Forelimb muscle (tissue), 1 donor: Measurements from ENCODE around the gene PNPLA7. TPM values are rescaled to one million over a fixed set of nuclear protein-coding genes. Genes with fewer than 3 reads are reported as not detected.

Experiments
- DNase-seq: peaks from one replicate; pipeline ENCODE4 v3.0.0-alpha.2; 2013; ENCODE audit warnings: low read depth
- polyA plus RNA-seq: library from polyadenylated mRNA; unstranded; fragments of 120-200 nt; gene quantifications from one replicate; pipeline ENCODE4 v1.2.1, GENCODE V29; 2013; ENCODE audit not compliant: insufficient read length

Gene PNPLA7
- polyA plus RNA-seq, 1 donor: 3.6 TPM

DNA sequence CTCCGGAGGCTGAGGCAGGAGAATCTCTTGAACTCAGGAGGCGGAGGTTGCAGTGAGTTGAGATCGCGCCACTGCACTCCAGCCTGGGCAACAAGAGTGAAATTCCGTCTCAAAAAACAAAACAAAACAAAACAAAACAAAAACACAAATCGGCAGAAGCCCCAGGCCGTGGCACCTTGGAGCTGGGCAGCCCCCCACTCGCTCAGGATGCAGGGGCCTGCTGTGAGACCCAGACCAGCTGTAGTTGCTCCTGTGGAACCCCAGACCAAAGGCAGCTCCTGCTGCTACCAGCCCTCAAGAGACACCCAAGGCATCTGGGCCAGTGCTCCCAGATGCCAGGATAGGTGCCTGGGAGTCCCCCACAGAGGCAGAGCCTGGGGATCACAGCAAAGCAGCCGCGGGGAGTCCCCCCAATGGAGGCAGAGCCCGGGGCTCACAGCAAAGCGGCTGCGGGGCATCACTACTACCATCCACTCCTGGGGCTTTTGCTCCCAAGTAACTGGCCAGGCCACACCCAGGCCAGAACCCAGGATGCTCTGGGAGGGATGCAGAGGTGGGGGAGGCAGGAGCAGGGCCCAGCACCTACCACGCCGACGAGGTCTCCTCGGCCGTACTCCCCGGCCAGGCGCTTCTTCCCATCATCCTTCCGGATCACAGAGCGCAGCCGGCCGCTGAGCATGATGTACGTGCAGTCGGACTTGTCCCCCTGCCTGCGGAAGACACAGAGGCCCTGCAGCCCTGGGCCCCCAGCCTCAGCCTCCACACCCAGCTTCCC, 53.4 kb downstream of the PNPLA7 start:
- no peak for DNase-seq

DNA sequence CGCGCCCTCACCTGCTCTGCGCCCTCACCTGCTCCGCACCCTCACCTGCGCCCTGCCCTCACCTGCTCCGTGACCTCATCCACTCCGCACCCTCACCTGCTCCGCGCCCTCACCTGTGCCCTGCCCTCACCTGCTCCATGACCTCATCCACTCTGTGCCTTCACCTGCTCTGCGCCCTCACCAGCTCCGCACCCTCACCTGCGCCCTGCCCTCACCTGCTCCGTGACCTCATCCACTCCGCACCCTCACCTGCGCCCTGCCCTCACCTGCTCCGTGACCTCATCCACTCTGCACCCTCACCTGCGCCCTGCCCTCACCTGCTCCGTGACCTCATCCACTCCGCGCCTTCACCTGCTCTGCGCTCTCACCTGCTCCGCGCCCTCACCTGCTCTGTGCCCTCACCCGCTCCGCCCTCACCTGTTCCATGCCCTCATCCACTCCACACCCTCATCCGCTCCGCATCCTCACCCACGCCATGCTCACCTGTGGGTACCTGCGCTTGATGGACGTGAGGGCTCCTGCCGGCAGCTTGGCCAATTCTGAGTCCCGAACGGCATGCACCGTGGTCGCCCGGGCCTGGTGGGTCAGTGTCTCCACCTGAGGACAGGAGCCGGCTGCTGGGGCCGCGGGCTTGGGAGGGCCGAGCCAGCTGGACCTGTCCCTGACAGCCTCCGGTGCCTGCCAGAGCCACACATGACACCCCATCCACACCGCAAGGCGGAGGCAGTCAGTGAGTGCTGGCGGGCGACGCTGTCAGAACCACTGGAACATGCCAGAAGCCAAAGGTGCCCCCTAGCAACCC, 55.5 kb downstream of the PNPLA7 start:
- DNase-seq: no peak

DNA sequence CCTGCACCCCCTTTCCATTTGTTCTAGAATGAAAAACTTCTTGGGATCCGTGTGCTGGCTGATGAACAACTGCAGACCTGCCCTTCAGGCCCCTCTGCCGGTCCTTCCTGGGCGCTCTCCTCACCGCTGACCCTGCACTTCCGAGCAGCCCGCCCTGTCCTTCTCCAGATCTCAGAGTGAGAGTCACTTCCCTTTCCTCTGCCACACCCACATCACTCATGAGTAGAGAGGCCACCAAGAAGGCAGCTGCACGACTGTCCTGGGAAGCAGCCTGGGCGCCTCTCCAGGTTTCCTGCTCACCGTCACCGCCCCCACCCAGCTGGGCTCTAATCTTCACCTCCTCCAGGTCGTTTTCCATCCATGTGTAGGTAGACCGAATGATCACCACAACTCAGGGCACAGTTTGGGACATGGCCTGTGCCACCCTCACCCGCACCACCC, 56.1 kb downstream of the PNPLA7 start:
- DNase-seq: no peak

DNA sequence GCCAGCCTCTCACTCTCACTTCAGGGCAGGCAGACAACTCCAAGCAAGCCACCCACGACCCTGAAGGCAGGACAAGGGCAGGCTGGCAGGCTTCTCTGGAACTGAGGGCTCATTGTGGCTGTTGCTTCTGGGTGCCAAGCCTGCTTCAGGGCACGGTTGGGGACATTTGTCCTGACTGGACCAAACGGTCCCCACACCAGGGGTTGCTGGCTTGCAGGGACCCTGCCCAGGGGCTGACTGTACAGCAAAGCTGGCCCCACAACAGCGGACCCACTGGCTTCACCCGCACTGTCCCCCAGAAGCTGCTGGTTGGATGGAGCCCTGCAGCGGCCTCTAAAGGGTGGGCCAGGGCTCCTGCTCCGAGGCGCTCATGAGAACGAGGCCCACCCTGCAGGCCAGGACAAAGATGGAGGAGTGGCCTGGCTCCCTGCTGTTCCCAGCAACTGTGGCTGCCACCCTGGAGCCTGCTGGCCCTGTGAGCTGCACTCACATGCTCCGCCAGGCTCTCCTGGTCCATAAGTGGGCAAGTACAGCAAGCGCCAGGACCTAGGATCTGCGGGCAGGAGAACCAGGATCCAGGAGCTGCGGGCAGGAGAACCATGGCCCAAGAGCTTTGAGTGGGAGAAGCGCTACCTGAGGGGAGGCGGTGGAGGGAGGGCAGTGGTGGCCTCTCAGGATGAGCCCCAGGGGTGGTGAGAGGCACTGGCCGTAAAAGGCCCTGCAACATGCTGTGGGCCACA, 56.7 kb downstream of the PNPLA7 start:
- no peak for DNase-seq

DNA sequence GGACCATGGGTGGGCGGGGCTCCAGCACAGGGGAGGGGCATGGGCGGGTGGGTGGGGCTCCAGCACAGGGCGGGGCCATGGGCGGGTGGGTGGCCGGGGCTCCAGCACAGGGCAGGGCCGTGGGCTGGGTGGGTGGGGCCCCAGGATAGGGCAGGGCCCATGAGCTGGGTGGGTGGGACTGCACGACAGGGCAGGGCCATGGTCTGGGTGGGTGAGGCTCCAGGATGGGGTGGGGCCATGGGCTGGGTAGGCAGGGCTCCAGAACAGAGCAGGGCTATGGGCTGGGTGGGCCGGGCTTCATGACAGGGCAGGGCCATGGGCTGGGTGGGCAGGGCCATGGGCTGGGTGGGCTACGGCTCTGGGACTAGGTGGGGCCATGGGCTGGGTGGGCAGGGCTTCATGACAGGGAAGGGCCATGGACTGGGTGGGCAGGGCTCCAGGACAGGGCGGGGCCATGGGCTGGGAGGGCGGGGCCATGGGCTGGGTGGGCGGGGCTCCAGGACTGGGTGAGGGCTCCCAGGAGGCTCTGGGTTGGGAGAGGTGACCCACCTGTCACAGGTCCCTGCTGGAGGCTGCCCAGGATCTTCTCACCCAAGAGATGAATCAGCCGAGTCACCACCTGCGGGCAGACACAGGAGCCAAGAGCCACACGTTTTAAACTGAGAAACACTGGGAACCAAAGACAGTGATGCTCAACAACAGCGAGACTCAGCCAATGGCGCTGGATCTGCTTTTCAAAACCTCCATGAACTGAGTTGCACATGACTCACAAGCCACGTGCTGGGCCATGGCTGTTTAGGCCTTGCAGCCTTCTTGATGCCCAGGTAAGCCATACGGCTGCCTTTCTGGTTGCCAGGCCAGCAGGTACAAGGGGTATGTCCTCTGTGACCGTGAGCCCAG, 57.5 kb downstream of the PNPLA7 start:
- DNase-seq: no peak

DNA sequence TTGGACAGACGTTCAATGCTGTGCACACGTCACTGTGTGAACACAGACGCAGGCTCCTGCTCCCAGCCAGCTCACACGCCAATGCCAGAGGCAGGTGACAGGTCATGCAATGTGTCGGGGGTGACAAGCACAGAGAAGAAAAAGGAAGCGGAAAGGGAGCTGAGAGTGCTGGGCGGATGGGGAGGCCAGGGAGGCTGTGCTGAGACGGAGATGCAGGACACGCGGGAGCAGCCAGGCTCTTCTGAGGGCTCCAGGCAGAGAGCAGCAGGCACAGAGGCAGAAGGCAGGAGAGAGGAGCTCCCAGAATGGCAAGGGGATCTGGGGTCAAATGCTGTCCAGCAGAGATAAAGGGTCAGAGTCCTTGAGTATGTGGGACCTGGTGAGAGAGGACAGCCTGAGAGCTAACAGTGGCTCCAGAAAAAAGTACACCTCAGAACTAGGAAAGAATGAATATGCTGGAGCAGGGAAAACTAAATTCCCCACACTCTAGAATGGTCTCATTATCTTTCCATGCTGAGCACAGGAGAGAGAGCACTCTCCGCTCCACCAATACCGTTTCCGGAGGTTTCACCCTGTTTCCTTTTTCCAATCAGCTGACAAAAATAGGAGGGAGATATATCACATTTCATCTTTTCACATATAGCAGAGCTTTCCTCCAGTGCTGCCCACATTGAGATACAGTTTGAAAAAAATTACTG, 58.3 kb downstream of the PNPLA7 start:
- DNase-seq: no peak

DNA sequence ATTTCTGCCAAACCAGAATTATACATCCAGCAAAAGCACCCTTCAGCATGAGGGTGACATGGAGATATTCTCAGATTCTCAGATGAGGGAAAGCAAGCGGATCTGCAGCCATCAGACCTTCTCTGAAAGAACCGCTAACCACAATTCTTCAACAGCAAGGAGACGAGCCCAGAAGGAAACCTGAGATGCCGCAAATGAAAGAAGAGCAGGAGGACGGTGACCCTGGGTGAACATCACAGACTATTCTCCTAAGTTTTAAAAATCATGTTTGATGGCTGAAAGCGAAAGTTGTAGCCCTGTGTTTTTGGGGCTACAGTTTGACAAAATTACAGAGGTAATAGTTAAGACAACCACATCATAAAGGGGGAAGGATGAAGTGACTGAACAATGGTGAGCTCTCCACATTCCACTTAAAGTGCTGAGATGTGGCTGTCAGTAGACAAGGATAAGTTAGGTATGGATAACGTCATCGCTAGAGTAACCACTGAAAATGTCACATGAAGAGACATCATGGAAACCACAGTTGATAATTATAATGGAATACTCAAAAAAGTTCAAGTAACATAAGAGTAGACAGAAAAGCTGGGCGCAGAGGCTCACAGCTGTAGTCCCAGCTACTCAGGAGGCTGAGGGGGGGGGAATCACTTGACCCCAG, 59.5 kb downstream of the PNPLA7 start:
- no peak for DNase-seq

DNA sequence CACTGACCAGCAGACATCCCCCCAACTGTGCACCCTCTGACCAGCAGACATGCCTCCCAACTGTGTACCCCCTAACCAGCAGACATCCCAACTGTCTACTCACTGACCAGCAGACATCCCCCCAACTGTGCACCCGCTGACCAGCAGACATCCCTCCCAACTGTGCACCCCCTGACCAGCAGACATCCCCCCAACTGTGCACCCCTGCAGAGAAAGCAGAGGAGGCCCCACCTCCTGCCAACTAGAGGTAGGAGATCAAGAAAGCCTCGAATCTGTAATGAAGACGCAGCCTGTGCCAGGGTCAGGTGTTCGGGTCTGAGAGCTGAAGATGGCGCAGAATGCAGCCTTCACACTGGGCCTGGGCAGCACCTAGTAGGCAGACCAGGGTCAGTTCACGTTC, 61.3 kb downstream of the PNPLA7 start:
- DNase-seq: no peak

DNA sequence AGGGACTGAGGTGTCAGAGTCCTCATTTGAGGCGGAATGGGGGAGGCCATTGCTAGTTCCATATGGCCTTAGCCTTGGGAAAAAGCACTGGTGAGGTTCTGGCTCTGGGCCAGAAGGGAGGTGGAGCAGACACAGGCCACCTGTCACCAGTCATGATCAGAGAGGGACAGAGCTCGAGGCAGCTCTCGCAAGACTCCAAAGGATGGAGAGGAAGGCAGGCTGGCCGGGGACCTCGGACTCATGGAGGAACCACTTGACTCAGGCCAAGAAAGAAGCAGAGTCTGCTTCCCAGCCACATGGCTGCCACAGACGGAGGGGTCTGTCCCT, 61.9 kb downstream of the PNPLA7 start:
- no peak for DNase-seq

DNA sequence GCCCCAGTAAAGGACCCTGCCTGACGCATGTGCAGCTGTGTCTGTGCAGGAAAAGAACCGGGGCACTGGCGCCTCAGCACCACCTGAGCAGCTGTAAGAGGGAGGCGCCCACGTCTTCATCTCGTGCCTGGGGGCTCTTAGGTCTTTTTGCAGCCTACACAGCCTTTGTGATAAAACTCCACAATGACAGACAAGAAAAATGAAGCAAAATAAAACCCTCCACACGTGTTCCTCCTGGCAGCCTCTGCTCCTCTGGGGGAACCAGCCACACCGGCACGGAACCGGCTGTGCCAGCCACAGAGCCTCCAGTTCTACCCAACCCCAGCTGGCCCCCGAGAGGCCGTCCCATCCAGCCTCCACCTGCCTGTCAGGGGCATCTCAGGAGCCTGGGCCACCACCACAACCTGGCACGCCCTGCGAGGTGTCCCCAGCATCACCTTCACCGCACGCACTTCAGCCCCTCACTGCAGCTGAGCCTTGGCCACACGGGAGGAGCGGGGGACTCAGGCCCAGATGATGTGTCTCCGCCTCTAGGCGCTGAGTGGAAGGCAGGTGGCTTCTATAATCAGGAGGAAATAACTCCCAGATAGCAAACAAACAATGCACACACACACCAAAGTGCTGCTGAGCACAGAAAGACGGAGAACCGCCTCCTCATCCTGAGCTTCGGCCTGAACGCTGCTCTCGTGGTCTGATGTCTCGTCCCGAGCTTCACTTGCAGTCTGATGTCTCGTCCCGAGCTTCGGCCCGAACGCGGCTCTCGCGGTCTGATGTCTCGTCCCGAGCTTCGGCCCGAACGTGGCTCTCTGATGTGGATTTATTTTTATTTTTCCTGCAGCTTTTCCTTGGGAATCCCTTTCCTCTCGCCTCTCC, 62.5 kb downstream of the PNPLA7 start:
- DNase-seq: no peak

DNA sequence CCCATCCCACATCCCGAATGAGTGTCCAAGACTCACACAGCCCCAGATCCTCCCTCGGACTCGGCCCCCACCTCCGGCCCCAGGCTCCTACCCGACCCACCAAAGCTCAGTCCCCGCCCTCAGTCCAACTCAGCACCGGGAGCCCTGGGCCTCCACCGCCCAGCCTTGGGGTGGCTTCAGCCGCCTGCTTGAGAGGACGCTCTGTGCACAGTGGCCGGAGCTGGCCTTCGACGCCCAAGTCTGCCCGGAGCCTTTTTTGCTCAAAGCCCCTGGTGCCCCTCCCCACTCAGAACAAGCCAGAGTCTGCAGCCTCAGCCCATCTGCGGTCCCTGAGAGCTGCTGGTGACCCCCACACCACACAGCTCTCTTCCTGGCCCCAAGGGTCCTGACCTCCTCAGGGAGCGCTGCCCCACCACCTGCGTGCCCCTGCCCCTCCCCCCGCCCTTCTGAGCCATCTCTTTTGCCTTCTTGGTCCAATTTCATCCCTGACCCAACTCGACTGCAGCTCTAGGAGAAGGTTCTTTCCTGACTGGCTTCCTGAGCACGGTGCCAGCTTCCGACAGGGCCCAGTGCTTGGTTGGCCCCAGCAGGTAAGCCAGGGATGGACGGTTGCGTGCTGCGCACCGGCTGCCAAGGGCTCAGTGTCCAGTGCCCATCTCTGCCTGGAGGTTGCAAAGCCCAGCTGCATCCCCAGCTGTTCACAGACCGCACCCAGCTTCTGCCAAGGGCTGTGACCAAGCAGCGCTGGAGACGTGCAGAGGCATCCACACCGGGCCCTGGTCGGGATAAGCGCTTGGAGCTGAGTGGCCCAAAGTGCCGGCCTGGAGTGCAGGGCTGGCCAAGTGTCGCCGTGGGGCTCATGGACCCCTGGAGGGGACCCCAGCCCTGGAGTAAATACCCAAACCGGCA, 63.4 kb downstream of the PNPLA7 start:
- DNase-seq: no peak

DNA sequence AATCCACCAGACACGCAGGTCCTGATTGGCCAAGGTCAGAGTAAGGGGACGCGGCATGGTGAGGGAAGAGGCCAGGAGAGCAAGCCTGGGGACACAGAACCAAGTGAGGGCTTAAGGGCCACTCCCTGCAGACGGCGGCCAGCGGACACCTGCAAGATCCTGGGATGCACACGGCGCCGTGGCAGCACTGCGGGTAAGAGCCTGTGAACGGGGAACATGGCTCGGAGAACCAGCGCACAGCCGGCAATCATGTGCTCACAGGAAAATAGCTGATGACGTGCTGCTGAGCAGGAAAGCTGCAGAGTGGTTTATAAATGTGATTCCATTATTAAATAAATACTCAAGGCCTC, 64.1 kb downstream of the PNPLA7 start:
- no peak for DNase-seq

DNA sequence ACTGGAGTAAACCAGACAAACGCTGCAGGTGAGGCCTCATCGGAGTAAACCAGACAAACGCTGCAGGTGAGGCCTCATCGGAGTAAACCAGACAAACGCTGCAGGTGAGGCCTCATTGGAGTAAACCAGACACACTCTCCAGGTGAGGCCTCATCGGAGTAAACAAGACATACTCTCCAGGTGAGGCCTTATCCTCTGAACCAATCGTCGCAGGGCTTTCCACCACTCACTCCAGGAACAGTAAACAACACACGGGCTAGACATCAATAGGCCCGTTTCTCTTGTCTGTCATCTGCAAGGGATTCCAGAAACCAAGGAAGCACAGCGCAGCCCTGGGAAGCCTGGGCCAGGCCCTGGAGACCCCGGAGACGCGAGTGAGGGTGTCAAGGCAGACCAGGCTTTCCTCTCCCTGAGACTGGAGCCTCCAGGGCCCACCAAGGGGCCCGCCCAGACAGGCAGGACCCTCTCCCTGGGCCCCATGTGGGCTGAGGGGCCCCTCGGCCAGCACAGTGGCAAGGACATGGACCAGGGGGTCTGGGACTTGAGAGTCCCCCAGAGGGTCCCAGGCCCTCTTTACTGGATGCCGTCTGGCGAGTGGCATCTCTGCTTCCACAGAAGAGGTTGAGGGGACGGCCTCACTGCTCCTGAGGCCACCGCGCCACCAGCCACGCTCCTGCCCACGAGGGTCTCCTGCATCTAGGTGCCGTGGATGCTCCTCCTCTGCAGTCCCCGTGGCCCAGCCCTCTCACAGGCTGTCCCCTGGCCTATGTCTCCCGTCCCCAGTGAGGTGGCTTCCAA, 64.7 kb downstream of the PNPLA7 start:
- DNase-seq: no peak

DNA sequence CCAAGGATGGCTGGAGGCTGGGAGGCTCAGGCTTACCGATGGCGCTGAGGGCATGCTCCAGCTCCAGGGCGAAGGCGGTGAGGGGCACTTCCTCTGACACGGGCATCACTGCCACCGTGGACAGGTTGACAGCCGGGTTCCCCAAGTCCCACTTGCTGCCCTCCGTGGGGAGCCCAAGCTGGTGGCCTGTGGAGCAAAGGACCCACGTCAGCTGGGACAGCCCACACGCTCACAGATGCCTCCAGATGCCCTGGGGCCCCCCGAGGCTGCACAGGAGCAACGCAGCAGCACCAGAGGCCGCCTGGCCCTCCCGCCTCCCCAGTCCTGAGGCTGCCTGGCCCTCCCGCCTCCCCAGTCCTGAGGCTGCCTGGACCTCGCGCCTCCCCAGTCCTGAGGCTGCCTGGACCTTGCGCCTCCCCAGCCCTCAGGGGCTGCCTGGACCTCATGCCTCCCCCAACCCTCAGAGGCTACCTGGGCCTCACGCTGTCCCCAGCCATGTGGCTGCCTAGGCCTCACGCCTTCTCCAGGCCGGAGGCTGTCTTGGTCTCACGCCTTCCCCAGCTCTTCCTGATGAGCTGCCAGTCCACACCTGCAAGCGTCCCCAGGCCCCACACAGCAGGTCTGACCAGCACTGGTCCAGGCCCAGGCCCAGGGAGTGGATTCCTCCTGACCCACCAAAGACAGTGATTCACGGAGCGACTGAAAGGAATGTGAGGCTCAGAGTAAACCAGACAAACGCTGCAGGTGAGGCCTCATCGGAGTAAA, 65.5 kb downstream of the PNPLA7 start:
- no peak for DNase-seq

DNA sequence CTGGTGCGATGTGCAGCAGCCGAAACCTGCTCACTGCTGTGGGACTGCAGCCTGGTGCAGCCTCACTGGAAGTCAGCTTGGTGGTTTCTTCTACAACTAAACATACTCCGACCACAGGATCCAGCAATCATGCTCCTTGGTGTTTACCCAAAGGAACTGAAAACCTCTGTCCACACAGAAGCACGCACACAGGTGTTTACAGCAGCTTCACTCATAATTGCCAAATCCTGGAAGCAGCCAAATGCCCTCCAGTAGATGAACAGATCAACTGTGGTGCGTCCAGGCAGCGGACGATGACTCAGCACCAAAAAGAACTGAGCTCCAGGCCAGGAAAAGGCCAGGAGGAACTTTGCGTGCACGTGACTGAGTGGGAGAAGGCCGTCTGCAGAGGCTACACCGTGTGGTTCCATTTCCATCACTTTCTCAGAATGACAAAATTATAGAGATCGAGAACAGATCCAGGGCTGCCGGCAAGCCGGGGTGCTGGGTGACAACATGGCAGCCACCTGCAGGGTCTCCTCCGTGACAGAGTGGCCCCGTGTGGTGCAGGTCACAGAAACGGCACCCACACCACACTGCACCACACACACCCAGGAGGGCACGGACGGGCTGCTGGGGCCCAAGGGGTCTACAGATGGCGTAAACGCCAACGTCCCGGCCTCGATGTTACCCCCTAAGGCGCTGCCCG, 68.0 kb downstream of the PNPLA7 start:
- DNase-seq: no peak
